K562 (cell line): ENCODE measurements around the gene PRSS21. TPM values are rescaled to one million over a fixed set of nuclear protein-coding genes. Genes with fewer than 3 reads are reported as not detected.

Experiments used
- ATAC-seq: fragments of 200-7000 bp; cut with Tn5 transposase; 3 replicates; pipeline ENCODE4 v1.9.1; 2020; ENCODE audit warnings: moderate library complexity
- BruUV-seq: library from RNA; stranded (reverse); fragments of 400-500 nt; replicated peaks from 2 replicates; lab custom pipeline; 2021; lab: Mats Ljungman, UMichigan
- CTCF ChIA-PET: fragments of 300-600 bp; formaldehyde crosslinking; extraction: SDS; loops from one replicate; lab custom pipeline; 2021; ENCODE audit warnings: low intra/inter-chr PET ratio; lab: Yijun Ruan, JAX
- POLR2A ChIA-PET: fragments of 300-600, 350-650 bp; sonication (Branson Sonifier 250); formaldehyde crosslinking; extraction: SDS; loops from one replicate; lab custom pipeline; 2021; ENCODE audit warnings: antibody characterized with exemption, inconsistent platforms; lab: Yijun Ruan, JAX
- DNase-seq, 4 experiments: peaks; one replicate each; pipeline versions ENCODE4 v3.0.0 to v3.0.0-alpha.2; 2011 to 2018; ENCODE audit warnings: low spot score in 3 of 4, mixed read lengths in 3 of 4; ENCODE audit errors: extremely low read depth in 1 of 4
- FAIRE-seq: peaks from 2 replicates; lab custom pipeline; 2011; peaks lifted over from hg19 to GRCh38; lab: Jason Lieb, UNC
- H2AFZ ChIP-seq: 2 replicates; pipeline ENCODE4 v1.6.0; 2011; ENCODE audit warnings: low read depth, low read length, control low read depth, inconsistent platforms
- H3K27ac ChIP-seq: fragments of 200-600 bp; 3 replicates; pipeline ENCODE4 v1.8.0; 2011; ENCODE audit warnings: low read depth, mild to moderate bottlenecking, control low read depth, inconsistent platforms, low read length, moderate library complexity, mixed read lengths; ENCODE audit errors: extremely low read depth
- H3K27me3 ChIP-seq, 2 experiments: fragments of 300-600 bp in 1 of 2; 2 replicates in 1 of 2; 3 replicates in 1 of 2; pipeline versions ENCODE4 v1.6.0 to v1.8.0; 2011; ENCODE audit warnings: inconsistent platforms in 2 of 2, low read length in 2 of 2, mild to moderate bottlenecking in 1 of 2, mixed read lengths in 1 of 2, moderate library complexity in 1 of 2; ENCODE audit not compliant: control insufficient read depth in 2 of 2, insufficient read depth in 2 of 2
- H3K36me3 ChIP-seq: fragments of 300-600 bp; 3 replicates; pipeline ENCODE4 v1.8.0; 2011; ENCODE audit warnings: mild to moderate bottlenecking, low read length, inconsistent platforms; ENCODE audit not compliant: control insufficient read depth, insufficient read depth
- H3K4me1 ChIP-seq, 2 experiments: fragments of 200-600 bp in 1 of 2; replicated peaks in 1 of 2; 2 replicates in 1 of 2; 3 replicates in 1 of 2; pipeline versions ENCODE4 v1.5.1 to v1.8.0; 2011; ENCODE audit warnings: inconsistent platforms in 2 of 2, low read length in 2 of 2, mild to moderate bottlenecking in 1 of 2, mixed read lengths in 1 of 2, moderate library complexity in 1 of 2; ENCODE audit not compliant: control insufficient read depth in 2 of 2, insufficient read depth in 2 of 2
- H3K4me2 ChIP-seq: 2 replicates; pipeline ENCODE4 v1.6.1; 2011; ENCODE audit warnings: low read length, control low read depth, inconsistent platforms, mixed read lengths; ENCODE audit not compliant: insufficient read depth
- H3K4me3 ChIP-seq: fragments of 200-600 bp; sonication (generic), shearing (Covaris generic); 2 replicates; pipeline ENCODE4 v1.5.1; 2016; ENCODE audit warnings: control low read depth, inconsistent platforms
- H3K79me2 ChIP-seq: fragments of 200-600 bp; 3 replicates; pipeline ENCODE4 v1.8.0; 2011; ENCODE audit warnings: low read length, inconsistent platforms; ENCODE audit not compliant: control insufficient read depth, insufficient read depth
- H3K9ac ChIP-seq, 2 experiments: 2 replicates each; pipeline versions ENCODE4 v1.6.0 to v1.6.1; 2011; ENCODE audit warnings: low read depth in 2 of 2, low read length in 2 of 2, control low read depth in 1 of 2, inconsistent platforms in 1 of 2, mild to moderate bottlenecking in 1 of 2, mixed read lengths in 1 of 2; ENCODE audit not compliant: insufficient read depth in 1 of 2
- H3K9me1 ChIP-seq: one replicate; pipeline ENCODE4 v1.6.0; 2011; ENCODE audit warnings: inconsistent platforms, mild to moderate bottlenecking, low read length, moderate library complexity; ENCODE audit not compliant: control insufficient read depth, insufficient read depth
- H3K9me3 ChIP-seq: replicated peaks from 2 replicates; pipeline ENCODE4 v1.5.1; 2011; ENCODE audit warnings: low read depth, low read length, inconsistent platforms; ENCODE audit not compliant: control insufficient read depth, insufficient read depth
- H4K20me1 ChIP-seq: replicated peaks from 2 replicates; pipeline ENCODE4 v1.6.1; 2011; ENCODE audit warnings: low read length, inconsistent platforms, mixed read lengths; ENCODE audit not compliant: control insufficient read depth, insufficient read depth
- ATF3 ChIP-seq, 2 experiments: fragments of 450-650 bp in 1 of 2; sonication (generic) in 1 of 2; formaldehyde crosslinking in 1 of 2; IDR thresholded peaks in 1 of 2; conservative IDR thresholded peaks in 1 of 2; 2 replicates each; pipeline versions ENCODE4 v1.6.1 to v1.8.1; 2016 to 2023; ENCODE audit warnings: mild to moderate bottlenecking in 2 of 2, moderate library complexity in 2 of 2, inconsistent platforms in 1 of 2, missing genetic modification reagents in 1 of 2
- CEBPB ChIP-seq: fragments of 450-650 bp; IDR thresholded peaks from 2 replicates; pipeline ENCODE4 v1.6.1; 2016; ENCODE audit warnings: missing genetic modification characterization, missing compliant biosample characterization
- CEBPG ChIP-seq, 3 experiments: fragments of 200-800 bp in 1 of 3; sonication (Bioruptor generic) in 1 of 3; sonication (generic) in 1 of 3; formaldehyde crosslinking in 1 of 3; IDR thresholded peaks in 2 of 3; conservative IDR thresholded peaks in 1 of 3; 2 replicates each; pipeline versions ENCODE4 v1.6.1 to v1.8.0; 2016 to 2022; ENCODE audit warnings: missing compliant biosample characterization in 2 of 3, missing genetic modification characterization in 2 of 3, mild to moderate bottlenecking in 1 of 3, missing genetic modification reagents in 1 of 3
- EHMT2 ChIP-seq: fragments of 450-650 bp; IDR thresholded peaks from 2 replicates; pipeline ENCODE4 v1.6.1; 2018; ENCODE audit warnings: antibody characterized with exemption
- FOXA3 ChIP-seq, 2 experiments: fragments of 450-650 bp in 1 of 2; sonication (generic) in 1 of 2; formaldehyde crosslinking; IDR thresholded peaks in 1 of 2; conservative IDR thresholded peaks in 1 of 2; 2 replicates each; pipeline versions ENCODE4 v1.4.0 to v1.8.0; 2020 to 2022; ENCODE audit warnings: mild to moderate bottlenecking in 2 of 2, missing genetic modification reagents in 1 of 2
- MEIS2 ChIP-seq: fragments of 450-650 bp; IDR thresholded peaks from 2 replicates; pipeline ENCODE4 v1.6.1; 2014; ENCODE audit warnings: mild to moderate bottlenecking; ENCODE audit not compliant: partially characterized antibody
- PBX2 ChIP-seq, 2 experiments: IDR thresholded peaks in 1 of 2; conservative IDR thresholded peaks in 1 of 2; 2 replicates each; pipeline ENCODE4 v1.6.1; 2016; ENCODE audit warnings: low read depth in 2 of 2, mild to moderate bottlenecking in 1 of 2, missing compliant biosample characterization in 1 of 2, missing genetic modification characterization in 1 of 2, moderate library complexity in 1 of 2
- SAP30 ChIP-seq: fragments of 200-600 bp; sonication (generic); IDR thresholded peaks from 2 replicates; pipeline ENCODE4 v1.6.1; 2012; ENCODE audit warnings: borderline replicate concordance, low read depth, mild to moderate bottlenecking, moderate library complexity, low read length, control low read depth, inconsistent platforms; ENCODE audit not compliant: insufficient read depth, poor library complexity, severe bottlenecking
- SOX6 ChIP-seq: fragments of 450-650 bp; IDR thresholded peaks from 2 replicates; pipeline ENCODE4 v1.6.1; 2014; ENCODE audit warnings: mild to moderate bottlenecking
- ZKSCAN3 ChIP-seq: fragments of 250-450 bp; sonication (Bioruptor Pico); IDR thresholded peaks from 2 replicates; pipeline ENCODE4 v1.4.0; 2020
- ZNF79 ChIP-seq: fragments of 250-450 bp; sonication (Bioruptor Pico); IDR thresholded peaks from 2 replicates; pipeline ENCODE4 v1.4.0; 2020; ENCODE audit warnings: low read depth, mild to moderate bottlenecking, moderate library complexity
- WGBS: fragments of 100-300 bp; shearing (Covaris generic); methylation state at CpG from one replicate; pipeline ENCODE4 v1.1.6; 2016; ENCODE audit warnings: low coverage, mixed read lengths; ENCODE audit not compliant: insufficient coverage; ENCODE audit errors: missing lambda C conversion rate; 5-methylcytosine and 5-hydroxymethylcytosine counted together
- in situ Hi-C: fragments of 300-500 bp; cut with MboI; formaldehyde crosslinking; loops from 4 replicates; pipeline ENCODE4 v1.15.0; 2018; ENCODE audit warnings: inconsistent platforms, mixed read lengths
- intact Hi-C: fragments of 100-400 bp; cut with micrococcal nuclease; formaldehyde crosslinking; loops from 2 replicates; pipeline ENCODE4 v1.14.2; 2022
- polyA plus RNA-seq, 8 experiments: library from polyadenylated mRNA; depleted of rRNA in 4 of 8; stranded (reverse) in 5 of 8; unstranded in 3 of 8; fragments of >200 nt; fragmentation: Nextera tagmentation in 2 of 8; fragmentation: Illumina TruSeq in 1 of 8; extraction: Ambion mirVana in 2 of 8; extraction: Trizol in 1 of 8; gene quantifications; 2 replicates each; pipeline versions ENCODE4 v1.2.1 to v1.2.3, GENCODE V29; 2011 to 2014; ENCODE audit warnings: inconsistent platforms in 1 of 8, missing spikeins in 1 of 8
- total RNA-seq, 7 experiments: library from RNA; depleted of rRNA in 6 of 7; stranded (reverse); fragments of >200 nt in 6 of 7; fragmentation: Illumina TruSeq in 2 of 7; extraction: Trizol in 2 of 7; gene quantifications; 2 replicates each; pipeline versions ENCODE4 v1.2.1 to v1.2.3, GENCODE V29; 2011 to 2021; ENCODE audit warnings: low replicate concordance in 1 of 7

PRSS21 gene
- total and polyA plus RNA-seq, 9 of the 15 experiments (the other 6 are each of a cell fraction or from before 2014, with no cell fraction given), result 12.1 to 121 (median 61.3) TPM

GRCh38 chr16:2799205-2799858 is 17.7 kb upstream of the PRSS21 start (continued):
- TF ChIP-seq EHMT2 (no peak), ZNF79 (CRISPR knock-in tag) (no peak)

GRCh38 chr16:2799859-2800226 is 17.2 kb upstream of the PRSS21 start:
- Histone ChIP-seq H3K27ac (no peak overlapping the region), H4K20me1 (no peaks in the 10 kb centered on the region), H3K27me3 (peaks cover 2 to 10% of the 10 kb centered on the region in 2 experiments; a peak in 4 of 5 replicates), H3K4me3 (no peak overlapping the region), H3K36me3 (no peaks in the 10 kb centered on the region), H3K9ac (peak overlapping the region in 1 of 2 experiments; percentile 23; a peak in 1 of 4 replicates), H3K9me3 (peaks cover 4% of the 10 kb centered on the region; the same call in 1 of the 2 replicates), H3K4me2 (no peak overlapping the region)
- POLR2A ChIA-PET, result interaction anchor here (0.5 kb wide), 1 partner anchor 41 kb away, joined by 3 read pairs; no protein-coding TSS in a partner anchor
- CTCF ChIA-PET, result no interaction called here
- no TSS peak for BruUV-seq
- in situ Hi-C loops, result no loop called here
- 7% methylated on average over 1 of the region's 1 CpG for WGBS
- TF ChIP-seq CEBPG (CRISPR knock-in tag; IDR thresholded peaks at IDR 0.05) (no peak), CEBPG (tag; conservative IDR thresholded peaks at IDR 0.05 in 1 of 2, IDR thresholded peaks at IDR 0.05 in 1 of 2) (peak; percentile 77 to 82), ZKSCAN3 (CRISPR knock-in tag) (peak; percentile 67; the same call in 1 of the 2 replicates), CEBPB (tag) (0 out of 2 replicates have a peak, but pooled peaks have one; percentile 24), SAP30 (no peak), SOX6 (no peak), MEIS2 (peak; percentile 84), PBX2 (CRISPR knock-in tag; IDR thresholded peaks at IDR 0.05; ENCODE audit: low read depth) (no peak), PBX2 (tag; conservative IDR thresholded peaks at IDR 0.05; ENCODE audit: low read depth) (peak; percentile 71), FOXA3 (CRISPR knock-in tag; conservative IDR thresholded peaks at IDR 0.05 in 1 of 2, IDR thresholded peaks at IDR 0.05 in 1 of 2) (peak in 1 of 2 experiments; percentile 67; a peak in 1 of 4 replicates), ATF3 (IDR thresholded peaks at IDR 0.05) (peak; percentile 28; the same call in 1 of the 2 replicates), ATF3 (CRISPR knock-in tag; conservative IDR thresholded peaks at IDR 0.05) (no peak)
- TF ChIP-seq, all 486 proteins: peak for 7
- intact Hi-C loops, result no loop called here
- FAIRE-seq (no peak), DNase-seq (no peak), ATAC-seq (no peak; the same call in 2 of the 3 replicates)
- Histone ChIP-seq H3K79me2 (no peaks in the 10 kb centered on the region), H2AFZ (no peak overlapping the region), H3K9me1 (no peaks in the 10 kb centered on the region), H3K4me1 (peaks cover 13 to 14% of the 10 kb centered on the region in 2 experiments)
